Stimulated activated CD8-positive, alpha-beta memory T cell treated with anti-CD3 and anti-CD28 coated beads, Interleukin-15, amount 100 ng/mL, for 24 hours (primary cell): ENCODE results near the gene SULT1A2.
"Not testable (repeated sequence)": the region's sequence is repeated elsewhere in the genome, so short reads cannot be mapped to it uniquely, and the experiment has no call there.

Source experiments
- DNase-seq: peaks from one replicate; pipeline ENCODE4 v3.0.0-alpha.2; 2020; ENCODE audit warnings: low read depth

SULT1A2 gene

GRCh38 chr16:28591355-28591754, 5.5 kb downstream of the SULT1A2 start:
- no peak for DNase-seq

GRCh38 chr16:28590384-28591340, 6.2 kb downstream of the SULT1A2 start:
- no peak for DNase-seq

- DNase-seq, result no peak
Measured at GRCh38 chr16:28589930-28590329, 6.9 kb downstream of the SULT1A2 start.

GRCh38 chr16:28589069-28589468, 7.8 kb downstream of the SULT1A2 start:
- no peak for DNase-seq

GRCh38 chr16:28587386-28587785, 9.5 kb downstream of the SULT1A2 start:
- no peak for DNase-seq

GRCh38 chr16:28586466-28586865, 10.4 kb downstream of the SULT1A2 start:
- DNase-seq, result no peak

- DNase-seq, result no peak
Measured at GRCh38 chr16:28585674-28586073, 11.2 kb downstream of the SULT1A2 start.

- no peak for DNase-seq
Measured at GRCh38 chr16:28580726-28581315, 16.0 kb downstream of the SULT1A2 start.

- no peak for DNase-seq
Measured at GRCh38 chr16:28575446-28576109, 21.3 kb downstream of the SULT1A2 start.

- DNase-seq, result no peak
Measured at GRCh38 chr16:28574925-28575324, 21.9 kb downstream of the SULT1A2 start.

- no peak for DNase-seq
Measured at GRCh38 chr16:28573738-28574718, 22.8 kb downstream of the SULT1A2 start.

- no peak for DNase-seq
Measured at GRCh38 chr16:28572696-28573510, 23.9 kb downstream of the SULT1A2 start.

- DNase-seq, result no peak
Measured at GRCh38 chr16:28569968-28570752, 26.7 kb downstream of the SULT1A2 start.

- DNase-seq, result no peak
Measured at GRCh38 chr16:28569021-28569420, 27.8 kb downstream of the SULT1A2 start.

GRCh38 chr16:28567292-28567691, 29.6 kb downstream of the SULT1A2 start:
- DNase-seq, result no peak

- not testable (repeated sequence) for DNase-seq
Measured at GRCh38 chr16:28566233-28566925, 30.5 kb downstream of the SULT1A2 start.

- DNase-seq, result no peak
Measured at GRCh38 chr16:28563218-28563617, 33.6 kb downstream of the SULT1A2 start.

- no peak for DNase-seq
Measured at GRCh38 chr16:28562199-28562598, 34.7 kb downstream of the SULT1A2 start.

GRCh38 chr16:28561557-28562187, 35.2 kb downstream of the SULT1A2 start:
- DNase-seq, result no peak
